HPDE6-E6E7 (cell line): ENCODE measurements around the gene NOTCH2NLA.
"Not testable (repeated sequence)": the region's sequence is repeated elsewhere in the genome, so short reads cannot be mapped to it uniquely, and the experiment has no call there.

Source experiments
- DNase-seq: peaks from one replicate; pipeline ENCODE4 v3.0.0; 2011; ENCODE audit warnings: missing footprints; ENCODE audit errors: extremely low spot score

NOTCH2NLA gene

DNA sequence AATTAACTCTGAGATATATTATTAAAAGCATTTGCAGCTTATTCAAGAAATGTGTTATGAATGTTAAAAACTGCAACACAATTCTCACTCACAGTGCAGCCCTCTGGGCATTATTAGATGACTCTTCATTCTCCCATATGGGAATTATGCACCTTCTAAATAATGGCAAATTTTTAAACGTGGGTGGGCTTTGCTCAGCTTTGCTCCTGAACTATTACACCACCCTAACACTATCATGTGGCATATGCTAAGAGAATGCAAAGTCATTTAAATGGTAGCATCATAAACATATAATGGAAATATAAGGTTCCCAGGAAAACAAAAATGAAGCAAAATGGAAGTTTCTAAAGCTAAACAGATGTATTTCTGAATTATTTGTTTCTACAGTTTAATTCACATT is 61.5 kb downstream of the NOTCH2NLA start:
- DNase-seq: not testable (repeated sequence)

DNA sequence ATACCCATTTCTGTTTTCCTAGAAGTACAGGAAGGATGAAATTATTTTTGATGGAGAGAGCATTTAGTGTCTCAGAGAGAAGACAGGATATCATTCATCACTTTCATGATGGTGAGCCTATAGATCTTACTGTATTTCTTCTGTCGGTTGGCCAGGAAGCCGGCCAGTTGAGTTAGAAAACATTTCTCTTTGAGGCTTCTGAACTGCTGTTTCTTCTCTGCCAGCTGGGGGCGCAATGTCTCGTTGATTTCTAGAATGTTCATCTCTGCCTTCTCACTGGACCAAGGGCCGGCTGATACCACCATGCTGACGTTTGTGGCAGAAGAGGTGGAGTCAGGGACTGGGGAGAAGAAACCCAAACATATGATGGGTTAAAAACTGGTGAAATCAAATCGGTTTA is 84.4 kb downstream of the NOTCH2NLA start, which contains the start of gene NBPF10:
Gene NBPF10, minus strand, starts transcription at position 340 of the 400 bp plus-strand sequence. Its CDS starts 35 bp downstream, at position 305.
- DNase-seq: not testable (repeated sequence)
